LNCAP (cell line): ENCODE measurements around the gene DCP1A.

Source experiments
- CTCF ChIP-seq: fragments of 450-650 bp; IDR thresholded peaks from 2 replicates; pipeline ENCODE4 v1.5.1; 2017; ENCODE audit warnings: mild to moderate bottlenecking

DCP1A gene

DNA sequence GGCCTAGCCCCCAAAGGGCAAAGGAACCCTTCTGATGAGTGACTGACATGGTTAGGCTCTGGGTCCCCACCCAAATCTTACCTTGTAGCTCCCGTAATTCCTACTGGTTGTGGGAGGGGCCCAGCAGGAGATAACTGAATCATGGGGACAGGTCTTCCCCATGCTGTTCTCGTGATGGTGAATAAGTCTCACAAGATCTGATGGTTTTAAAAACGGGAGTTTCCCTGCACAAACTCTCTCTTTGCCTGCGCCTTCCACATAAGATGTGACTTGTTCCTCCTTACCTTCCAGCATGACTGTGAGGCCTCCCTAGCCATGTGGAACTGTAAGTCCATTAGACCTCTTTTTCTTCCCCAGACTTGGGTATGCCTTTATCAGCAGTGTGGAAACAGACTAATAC is 108.5 kb downstream of the DCP1A start:
- TF ChIP-seq CTCF = no peak

DNA sequence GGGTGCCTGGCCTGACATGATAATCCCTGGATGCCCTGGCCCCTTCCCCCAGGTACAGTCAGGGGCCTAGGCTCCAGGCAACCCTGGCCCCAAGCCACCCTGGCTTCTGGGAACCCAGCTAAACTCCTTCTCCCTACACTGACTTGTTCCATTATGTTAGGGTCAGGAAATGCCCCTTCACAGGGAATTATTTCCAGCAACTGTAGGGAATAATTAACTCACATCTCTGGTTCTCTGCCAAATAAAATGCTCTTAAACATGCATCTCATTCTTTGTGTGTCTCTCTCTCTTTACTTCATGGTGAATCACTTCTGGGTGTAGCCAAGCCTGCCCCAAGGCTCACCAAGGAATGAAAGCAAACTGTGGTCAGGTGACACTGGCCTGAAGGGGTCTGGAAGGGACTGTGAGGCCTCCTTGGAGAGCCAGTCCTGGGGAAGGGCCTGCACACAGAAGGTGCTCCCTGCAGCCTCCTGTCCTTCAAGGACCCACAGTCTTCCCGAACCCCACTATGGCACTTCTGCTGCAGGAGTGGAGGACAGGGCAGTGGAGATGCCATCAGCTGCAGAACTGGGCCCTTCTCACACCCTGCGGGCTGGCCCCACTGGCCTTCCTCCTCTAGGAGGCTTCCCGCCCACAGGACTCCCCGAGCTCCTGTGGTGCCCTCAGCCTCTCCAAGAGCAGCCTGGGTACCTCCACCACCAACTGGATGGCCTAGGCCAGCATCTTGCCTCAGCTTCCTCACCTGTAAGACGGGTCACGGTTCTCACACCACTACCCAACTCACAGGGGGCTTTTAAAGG is 109.1 kb downstream of the DCP1A start:
- TF ChIP-seq CTCF = no peak

GRCh38 chr3:53236112-53236841 is 111.1 kb downstream of the DCP1A start:
- TF ChIP-seq CTCF = no peak

- no peak for TF ChIP-seq CTCF
Measured at GRCh38 chr3:53235545-53235944, 111.8 kb downstream of the DCP1A start.

GRCh38 chr3:53234841-53235232 is 112.5 kb downstream of the DCP1A start:
- TF ChIP-seq CTCF = no peak

GRCh38 chr3:53234130-53234840 is 113.1 kb downstream of the DCP1A start:
- TF ChIP-seq CTCF = no peak
